K562 (cell line): ENCODE data around the gene SPRY2. TPM values are rescaled to one million over a fixed set of nuclear protein-coding genes. Genes with fewer than 3 reads are reported as not detected.

Source experiments
- ATAC-seq: fragments of 200-7000 bp; cut with Tn5 transposase; 3 replicates; pipeline ENCODE4 v1.9.1; 2020; ENCODE audit warnings: moderate library complexity
- BruUV-seq: library from RNA; stranded (reverse); fragments of 400-500 nt; replicated peaks from 2 replicates; lab custom pipeline; 2021; lab: Mats Ljungman, UMichigan
- CTCF ChIA-PET: fragments of 300-600 bp; formaldehyde crosslinking; extraction: SDS; loops from one replicate; lab custom pipeline; 2021; ENCODE audit warnings: low intra/inter-chr PET ratio; lab: Yijun Ruan, JAX
- POLR2A ChIA-PET: fragments of 300-600, 350-650 bp; sonication (Branson Sonifier 250); formaldehyde crosslinking; extraction: SDS; loops from one replicate; lab custom pipeline; 2021; ENCODE audit warnings: antibody characterized with exemption, inconsistent platforms; lab: Yijun Ruan, JAX
- DNase-seq, 4 experiments: peaks; one replicate each; pipeline versions ENCODE4 v3.0.0 to v3.0.0-alpha.2; 2011 to 2018; ENCODE audit warnings: low spot score in 3 of 4, mixed read lengths in 3 of 4; ENCODE audit errors: extremely low read depth in 1 of 4
- FAIRE-seq: peaks from 2 replicates; lab custom pipeline; 2011; peaks lifted over from hg19 to GRCh38; lab: Jason Lieb, UNC
- H2AFZ ChIP-seq: 2 replicates; pipeline ENCODE4 v1.6.0; 2011; ENCODE audit warnings: low read depth, low read length, control low read depth, inconsistent platforms
- H3K27ac ChIP-seq: fragments of 200-600 bp; 3 replicates; pipeline ENCODE4 v1.8.0; 2011; ENCODE audit warnings: low read depth, mild to moderate bottlenecking, control low read depth, inconsistent platforms, low read length, moderate library complexity, mixed read lengths; ENCODE audit errors: extremely low read depth
- H3K27me3 ChIP-seq, 2 experiments: fragments of 300-600 bp in 1 of 2; 2 replicates in 1 of 2; 3 replicates in 1 of 2; pipeline versions ENCODE4 v1.6.0 to v1.8.0; 2011; ENCODE audit warnings: inconsistent platforms in 2 of 2, low read length in 2 of 2, mild to moderate bottlenecking in 1 of 2, mixed read lengths in 1 of 2, moderate library complexity in 1 of 2; ENCODE audit not compliant: control insufficient read depth in 2 of 2, insufficient read depth in 2 of 2
- H3K36me3 ChIP-seq: fragments of 300-600 bp; 3 replicates; pipeline ENCODE4 v1.8.0; 2011; ENCODE audit warnings: mild to moderate bottlenecking, low read length, inconsistent platforms; ENCODE audit not compliant: control insufficient read depth, insufficient read depth
- H3K4me1 ChIP-seq, 2 experiments: fragments of 200-600 bp in 1 of 2; replicated peaks in 1 of 2; 2 replicates in 1 of 2; 3 replicates in 1 of 2; pipeline versions ENCODE4 v1.5.1 to v1.8.0; 2011; ENCODE audit warnings: inconsistent platforms in 2 of 2, low read length in 2 of 2, mild to moderate bottlenecking in 1 of 2, mixed read lengths in 1 of 2, moderate library complexity in 1 of 2; ENCODE audit not compliant: control insufficient read depth in 2 of 2, insufficient read depth in 2 of 2
- H3K4me2 ChIP-seq: 2 replicates; pipeline ENCODE4 v1.6.1; 2011; ENCODE audit warnings: low read length, control low read depth, inconsistent platforms, mixed read lengths; ENCODE audit not compliant: insufficient read depth
- H3K4me3 ChIP-seq: fragments of 200-600 bp; sonication (generic), shearing (Covaris generic); 2 replicates; pipeline ENCODE4 v1.5.1; 2016; ENCODE audit warnings: control low read depth, inconsistent platforms
- H3K79me2 ChIP-seq: fragments of 200-600 bp; 3 replicates; pipeline ENCODE4 v1.8.0; 2011; ENCODE audit warnings: low read length, inconsistent platforms; ENCODE audit not compliant: control insufficient read depth, insufficient read depth
- H3K9ac ChIP-seq, 2 experiments: 2 replicates each; pipeline versions ENCODE4 v1.6.0 to v1.6.1; 2011; ENCODE audit warnings: low read depth in 2 of 2, low read length in 2 of 2, control low read depth in 1 of 2, inconsistent platforms in 1 of 2, mild to moderate bottlenecking in 1 of 2, mixed read lengths in 1 of 2; ENCODE audit not compliant: insufficient read depth in 1 of 2
- H3K9me1 ChIP-seq: one replicate; pipeline ENCODE4 v1.6.0; 2011; ENCODE audit warnings: inconsistent platforms, mild to moderate bottlenecking, low read length, moderate library complexity; ENCODE audit not compliant: control insufficient read depth, insufficient read depth
- H3K9me3 ChIP-seq: replicated peaks from 2 replicates; pipeline ENCODE4 v1.5.1; 2011; ENCODE audit warnings: low read depth, low read length, inconsistent platforms; ENCODE audit not compliant: control insufficient read depth, insufficient read depth
- H4K20me1 ChIP-seq: replicated peaks from 2 replicates; pipeline ENCODE4 v1.6.1; 2011; ENCODE audit warnings: low read length, inconsistent platforms, mixed read lengths; ENCODE audit not compliant: control insufficient read depth, insufficient read depth
- ATF2 ChIP-seq: sonication (generic); formaldehyde crosslinking; IDR thresholded peaks from 2 replicates; pipeline ENCODE4 v1.8.1; 2022; ENCODE audit warnings: missing genetic modification reagents
- IRF9 ChIP-seq: fragments of 450-650 bp; IDR thresholded peaks from 2 replicates; pipeline ENCODE4 v1.6.1; 2016; ENCODE audit warnings: missing biosample characterization, missing genetic modification characterization
- NEUROD1 ChIP-seq: fragments of 150-350 bp; IDR thresholded peaks from 2 replicates; pipeline ENCODE4 v1.6.1; 2014; ENCODE audit warnings: borderline replicate concordance, low read length, low read depth; ENCODE audit not compliant: partially characterized antibody
- NFE2 ChIP-seq: IDR thresholded peaks from 2 replicates; pipeline ENCODE4 v1.6.1; 2014; ENCODE audit warnings: antibody characterized with exemption, low read depth
- NFYB ChIP-seq: IDR thresholded peaks from 2 replicates; pipeline ENCODE4 v1.6.1; 2011; ENCODE audit warnings: mild to moderate bottlenecking, moderate library complexity; ENCODE audit not compliant: insufficient read length; ENCODE audit errors: extremely low read depth
- RAD51 ChIP-seq: fragments of 450-650 bp; IDR thresholded peaks from 2 replicates; pipeline ENCODE4 v1.7.1; 2016; ENCODE audit warnings: low read depth, mild to moderate bottlenecking, borderline replicate concordance
- RBBP5 ChIP-seq: fragments of 200-600 bp; sonication (generic); IDR thresholded peaks from 2 replicates; pipeline ENCODE4 v1.6.1; 2012; ENCODE audit warnings: borderline replicate concordance, mild to moderate bottlenecking, low read length, control low read depth, inconsistent platforms; ENCODE audit not compliant: insufficient read depth, poor library complexity, severe bottlenecking
- TBL1XR1 ChIP-seq, 2 experiments: IDR thresholded peaks; 2 replicates each; pipeline ENCODE4 v1.6.1; 2012; ENCODE audit warnings: improper control_type of control experiment in 2 of 2, low read length in 2 of 2, mild to moderate bottlenecking in 1 of 2
- ZFX ChIP-seq: sonication (generic); formaldehyde crosslinking; IDR thresholded peaks from 2 replicates; pipeline ENCODE4 v1.8.0; 2022; ENCODE audit warnings: mild to moderate bottlenecking, missing genetic modification reagents, moderate library complexity
- WGBS: fragments of 100-300 bp; shearing (Covaris generic); methylation state at CpG from one replicate; pipeline ENCODE4 v1.1.6; 2016; ENCODE audit warnings: low coverage, mixed read lengths; ENCODE audit not compliant: insufficient coverage; ENCODE audit errors: missing lambda C conversion rate; 5-methylcytosine and 5-hydroxymethylcytosine counted together
- in situ Hi-C: fragments of 300-500 bp; cut with MboI; formaldehyde crosslinking; loops from 4 replicates; pipeline ENCODE4 v1.15.0; 2018; ENCODE audit warnings: inconsistent platforms, mixed read lengths
- intact Hi-C: fragments of 100-400 bp; cut with micrococcal nuclease; formaldehyde crosslinking; loops from 2 replicates; pipeline ENCODE4 v1.14.2; 2022
- polyA plus RNA-seq, 8 experiments: library from polyadenylated mRNA; depleted of rRNA in 4 of 8; stranded (reverse) in 5 of 8; unstranded in 3 of 8; fragments of >200 nt; fragmentation: Nextera tagmentation in 2 of 8; fragmentation: Illumina TruSeq in 1 of 8; extraction: Ambion mirVana in 2 of 8; extraction: Trizol in 1 of 8; gene quantifications; 2 replicates each; pipeline versions ENCODE4 v1.2.1 to v1.2.3, GENCODE V29; 2011 to 2014; ENCODE audit warnings: inconsistent platforms in 1 of 8, missing spikeins in 1 of 8
- total RNA-seq, 7 experiments: library from RNA; depleted of rRNA in 6 of 7; stranded (reverse); fragments of >200 nt in 6 of 7; fragmentation: Illumina TruSeq in 2 of 7; extraction: Trizol in 2 of 7; gene quantifications; 2 replicates each; pipeline versions ENCODE4 v1.2.1 to v1.2.3, GENCODE V29; 2011 to 2021; ENCODE audit warnings: low replicate concordance in 1 of 7

SPRY2 gene
- total and polyA plus RNA-seq, 9 of the 15 experiments (the other 6 are each of a cell fraction or from before 2014, with no cell fraction given): 1.8 to 7.8 (median 3.4) TPM

DNA sequence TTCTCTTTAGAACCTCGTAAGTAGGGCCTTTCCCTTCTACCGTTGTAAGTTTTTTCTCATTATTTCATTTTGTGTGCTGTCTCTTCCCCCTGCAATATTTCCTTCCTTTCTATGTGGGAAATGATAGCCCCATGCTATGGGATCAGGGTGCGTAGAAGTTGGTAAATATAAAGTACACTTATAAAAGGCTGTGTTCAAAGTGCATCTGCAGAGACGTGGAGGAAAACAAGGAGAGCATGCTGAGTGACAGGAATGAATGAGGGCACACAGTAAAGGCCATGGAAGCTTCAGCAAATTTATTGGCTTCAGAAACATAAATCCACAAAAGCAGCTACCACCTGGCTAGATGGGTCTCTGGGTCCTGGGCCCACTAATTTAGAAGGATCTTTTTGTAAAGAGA, 21.6 kb upstream of the SPRY2 start:
- Histone ChIP-seq H4K20me1 (no peaks in the 10 kb centered on the region), H3K27me3 (no peaks in the 10 kb centered on the region), H3K4me3 (no peak overlapping the region), H3K9me1 (no peaks in the 10 kb centered on the region), H2AFZ (0 out of 2 replicates have a peak overlapping the region, but pooled peaks have one; percentile 76), H3K9ac (no peak overlapping the region), H3K4me2 (no peak overlapping the region), H3K4me1 (peaks cover 0 to 35% of the 10 kb centered on the region in 2 experiments; a peak in 3 of 5 replicates), H3K36me3 (no peaks in the 10 kb centered on the region), H3K9me3 (no peaks in the 10 kb centered on the region), H3K79me2 (no peaks in the 10 kb centered on the region)
- no TSS peak for BruUV-seq
- FAIRE-seq (no peak), ATAC-seq (no peak)
- in situ Hi-C loops: no loop called here
- intact Hi-C loops: loop anchor here (1.0 kb wide), 1 partner anchor 19 kb away; no protein-coding TSS in a partner anchor
- WGBS: 30% methylated on average over 4 of the region's 4 CpGs
- ChIA-PET POLR2A (no interaction called here), CTCF (interaction anchor here (0.7 kb wide), 1 partner anchor 232 kb away, joined by 4 read pairs; no protein-coding TSS in a partner anchor)
- no peak for TF ChIP-seq TBL1XR1 (IDR thresholded peaks at IDR 0.05; ENCODE audit: low read length in 2 of 2)
- no peak for TF ChIP-seq ZFX
- no peak for TF ChIP-seq NFE2
- TF ChIP-seq RAD51: no peak
- no peak for TF ChIP-seq NEUROD1
- TF ChIP-seq IRF9 (tag): no peak
- no peak for TF ChIP-seq ATF2 (CRISPR knock-in tag)
- no peak for TF ChIP-seq NFYB
- TF ChIP-seq RBBP5: no peak
- TF ChIP-seq, all 486 proteins: peak for 0
- no peak for DNase-seq
- peak overlapping the region; percentile 22; the same call in 1 of the 3 replicates for H3K27ac ChIP-seq
